K562 (cell line): Measurements from ENCODE around the gene RASIP1. TPM values are rescaled to one million over a fixed set of nuclear protein-coding genes. Genes with fewer than 3 reads are reported as not detected.

Experiments
- BHLHE40 ChIP-seq: IDR thresholded peaks from 2 replicates; pipeline ENCODE4 v1.6.1; 2011; ENCODE audit warnings: low read length, improper control_type of control experiment
- BRD4 ChIP-seq: fragments of 200-600 bp; sonication (generic); IDR thresholded peaks from 2 replicates; pipeline ENCODE4 v1.6.1; 2017; ENCODE audit warnings: inconsistent platforms
- CREB3L1 ChIP-seq: fragments of 450-650 bp; IDR thresholded peaks from 2 replicates; pipeline ENCODE4 v1.6.1; 2014; ENCODE audit warnings: low read depth, mild to moderate bottlenecking, moderate library complexity, borderline replicate concordance
- ELF4 ChIP-seq: fragments of 450-650 bp; formaldehyde crosslinking; IDR thresholded peaks from 2 replicates; pipeline ENCODE4 v1.4.0; 2022; ENCODE audit warnings: missing genetic modification characterization
- EP400 ChIP-seq: fragments of 450-650 bp; IDR thresholded peaks from 2 replicates; pipeline ENCODE4 v1.6.1; 2017; ENCODE audit warnings: antibody characterized with exemption, mild to moderate bottlenecking, moderate library complexity
- ETS1 ChIP-seq: conservative IDR thresholded peaks from 2 replicates; pipeline ENCODE4 v1.6.1; 2011; ENCODE audit warnings: low read depth, mild to moderate bottlenecking, low read length; ENCODE audit not compliant: control insufficient read depth
- FOSL1 ChIP-seq: fragments of 200-800 bp; sonication (Bioruptor generic); conservative IDR thresholded peaks from 2 replicates; pipeline ENCODE4 v1.6.1; 2016; ENCODE audit warnings: missing genetic modification characterization, missing compliant biosample characterization
- GTF2A2 ChIP-seq: IDR thresholded peaks from 2 replicates; pipeline ENCODE4 v1.6.1; 2016; ENCODE audit warnings: mild to moderate bottlenecking, missing genetic modification characterization, missing compliant biosample characterization
- MBD1 ChIP-seq: fragments of 250-450 bp; sonication (Bioruptor Pico); IDR thresholded peaks from 2 replicates; pipeline ENCODE4 v1.8.0; 2022; ENCODE audit warnings: inconsistent platforms
- POU5F1 ChIP-seq: fragments of 150-350 bp; IDR thresholded peaks from 2 replicates; pipeline ENCODE4 v1.6.1; 2014; ENCODE audit warnings: borderline replicate concordance, low read length, low read depth, mild to moderate bottlenecking; ENCODE audit not compliant: partially characterized antibody
- SMARCB1 ChIP-seq: IDR thresholded peaks from 2 replicates; pipeline ENCODE4 v1.6.1; 2011; ENCODE audit warnings: improper control_type of control experiment, low read depth; ENCODE audit not compliant: insufficient read length
- SRSF7 ChIP-seq: fragments of 200-400 bp; formaldehyde crosslinking; optimal IDR thresholded peaks from 2 replicates; pipeline ENCODE3; 2017; ENCODE audit warnings: mild to moderate bottlenecking, low read depth, low read length
- TFAP4 ChIP-seq: sonication (generic); formaldehyde crosslinking; IDR thresholded peaks from 2 replicates; pipeline ENCODE4 v1.8.0; 2022; ENCODE audit warnings: missing genetic modification reagents, mild to moderate bottlenecking, moderate library complexity, borderline replicate concordance
- ZMIZ1 ChIP-seq, 2 experiments: fragments of 150-350 bp in 1 of 2; IDR thresholded peaks; 2 replicates each; pipeline ENCODE4 v1.6.1; 2012 to 2016; ENCODE audit warnings: low read depth in 2 of 2, low read length in 2 of 2, mild to moderate bottlenecking in 1 of 2, moderate library complexity in 1 of 2
- ZNF75A ChIP-seq: fragments of 450-650 bp; formaldehyde crosslinking; IDR thresholded peaks from 2 replicates; pipeline ENCODE4 v1.4.0; 2020; ENCODE audit warnings: mild to moderate bottlenecking
- polyA plus RNA-seq, 8 experiments: library from polyadenylated mRNA; depleted of rRNA in 4 of 8; stranded (reverse) in 5 of 8; unstranded in 3 of 8; fragments of >200 nt; fragmentation: Nextera tagmentation in 2 of 8; fragmentation: Illumina TruSeq in 1 of 8; extraction: Ambion mirVana in 2 of 8; extraction: Trizol in 1 of 8; gene quantifications; 2 replicates each; pipeline versions ENCODE4 v1.2.1 to v1.2.3, GENCODE V29; 2011 to 2014; ENCODE audit warnings: inconsistent platforms in 1 of 8, missing spikeins in 1 of 8
- total RNA-seq, 7 experiments: library from RNA; depleted of rRNA in 6 of 7; stranded (reverse); fragments of >200 nt in 6 of 7; fragmentation: Illumina TruSeq in 2 of 7; extraction: Trizol in 2 of 7; gene quantifications; 2 replicates each; pipeline versions ENCODE4 v1.2.1 to v1.2.3, GENCODE V29; 2011 to 2021; ENCODE audit warnings: low replicate concordance in 1 of 7

The RASIP1 gene
- total and polyA plus RNA-seq, 9 of the 15 experiments (the other 6 are each of a cell fraction or from before 2014, with no cell fraction given), result 0.20 to 4.7 (median 1.5) TPM

- TF ChIP-seq ZMIZ1 (IDR thresholded peaks at IDR 0.05; ENCODE audit: low read depth in 2 of 2, low read length in 2 of 2), result no peak
- TF ChIP-seq GTF2A2 (tag), result 0 out of 2 replicates have a peak, but pooled peaks have one; percentile 58
- TF ChIP-seq CREB3L1, result 0 out of 2 replicates have a peak, but pooled peaks have one; percentile 63
- TF ChIP-seq ETS1, result no peak
- TF ChIP-seq MBD1 (CRISPR knock-in tag), result no peak
- peak; percentile 66 for TF ChIP-seq SRSF7
- TF ChIP-seq BHLHE40, result peak; percentile 65
- 0 out of 2 replicates have a peak, but pooled peaks have one; percentile 21 for TF ChIP-seq TFAP4 (CRISPR knock-in tag)
- no peak for TF ChIP-seq ZNF75A
- peak; percentile 12; the same call in 1 of the 2 replicates for TF ChIP-seq EP400
- TF ChIP-seq ELF4 (CRISPR knock-in tag), result no peak
- TF ChIP-seq FOSL1 (tag), result 0 out of 2 replicates have a peak, but pooled peaks have one; percentile 35
- TF ChIP-seq SMARCB1, result no peak
- no peak for TF ChIP-seq POU5F1
- TF ChIP-seq BRD4, result 0 out of 2 replicates have a peak, but pooled peaks have one; percentile 33
Observed at GRCh38 chr19:48739404-48740163, 826 bp downstream of the RASIP1 start (continued).
